Ishikawa (cell line): ENCODE data around the gene ENOX2.

Experiments
- CEBPB ChIP-seq: IDR thresholded peaks from 2 replicates; pipeline ENCODE4 v1.6.1; 2012
- EP300 ChIP-seq: IDR thresholded peaks from 2 replicates; pipeline ENCODE4 v1.6.1; 2012; ENCODE audit warnings: borderline replicate concordance
- RAD21 ChIP-seq: IDR thresholded peaks from 2 replicates; pipeline ENCODE4 v1.6.1; 2012; ENCODE audit warnings: low read depth
- TAF1 ChIP-seq: IDR thresholded peaks from 2 replicates; pipeline ENCODE4 v1.6.1; 2012; ENCODE audit warnings: low read depth, mild to moderate bottlenecking
- TCF12 ChIP-seq: IDR thresholded peaks from 2 replicates; pipeline ENCODE4 v1.6.1; 2012; ENCODE audit warnings: low read depth
- TEAD4 ChIP-seq: IDR thresholded peaks from 2 replicates; pipeline ENCODE4 v1.6.1; 2012
- YY1 ChIP-seq: IDR thresholded peaks from 2 replicates; pipeline ENCODE4 v1.6.1; 2012; ENCODE audit warnings: low read depth
- ZBTB7A ChIP-seq: IDR thresholded peaks from 2 replicates; pipeline ENCODE4 v1.6.1; 2012; ENCODE audit warnings: low read depth
- TF ChIP-seq, protein P1 (sequence below): IDR thresholded peaks from 2 replicates; pipeline ENCODE4 v1.6.1; 2012
- TF ChIP-seq, protein P2 (sequence below): IDR thresholded peaks from 2 replicates; pipeline ENCODE4 v1.6.1; 2012; ENCODE audit warnings: low read depth, mild to moderate bottlenecking

DNA sequence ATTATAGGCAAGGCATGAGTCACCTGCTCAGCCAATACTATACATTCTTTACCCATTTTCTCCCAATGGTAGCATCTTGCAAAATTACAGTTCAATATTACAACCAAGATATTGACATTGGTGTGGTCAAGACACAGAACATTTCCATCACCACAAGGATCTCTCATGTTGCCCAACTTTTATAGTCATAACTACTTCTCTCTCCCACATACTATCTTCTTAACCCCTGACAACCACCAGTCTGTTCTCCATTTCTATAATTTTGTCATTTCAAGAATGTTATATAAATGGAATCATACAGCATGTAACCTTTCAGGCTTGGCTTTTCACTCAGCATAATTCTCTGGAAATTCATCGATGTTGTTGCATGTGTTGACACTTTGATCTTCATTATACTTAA, 144.9 kb downstream of the ENOX2 start:
- TF ChIP-seq, protein P1, sequence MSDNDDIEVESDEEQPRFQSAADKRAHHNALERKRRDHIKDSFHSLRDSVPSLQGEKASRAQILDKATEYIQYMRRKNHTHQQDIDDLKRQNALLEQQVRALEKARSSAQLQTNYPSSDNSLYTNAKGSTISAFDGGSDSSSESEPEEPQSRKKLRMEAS, result no peak
- TF ChIP-seq EP300, result no peak
- no peak for TF ChIP-seq YY1
- no peak for TF ChIP-seq RAD21
- TF ChIP-seq, protein P2, sequence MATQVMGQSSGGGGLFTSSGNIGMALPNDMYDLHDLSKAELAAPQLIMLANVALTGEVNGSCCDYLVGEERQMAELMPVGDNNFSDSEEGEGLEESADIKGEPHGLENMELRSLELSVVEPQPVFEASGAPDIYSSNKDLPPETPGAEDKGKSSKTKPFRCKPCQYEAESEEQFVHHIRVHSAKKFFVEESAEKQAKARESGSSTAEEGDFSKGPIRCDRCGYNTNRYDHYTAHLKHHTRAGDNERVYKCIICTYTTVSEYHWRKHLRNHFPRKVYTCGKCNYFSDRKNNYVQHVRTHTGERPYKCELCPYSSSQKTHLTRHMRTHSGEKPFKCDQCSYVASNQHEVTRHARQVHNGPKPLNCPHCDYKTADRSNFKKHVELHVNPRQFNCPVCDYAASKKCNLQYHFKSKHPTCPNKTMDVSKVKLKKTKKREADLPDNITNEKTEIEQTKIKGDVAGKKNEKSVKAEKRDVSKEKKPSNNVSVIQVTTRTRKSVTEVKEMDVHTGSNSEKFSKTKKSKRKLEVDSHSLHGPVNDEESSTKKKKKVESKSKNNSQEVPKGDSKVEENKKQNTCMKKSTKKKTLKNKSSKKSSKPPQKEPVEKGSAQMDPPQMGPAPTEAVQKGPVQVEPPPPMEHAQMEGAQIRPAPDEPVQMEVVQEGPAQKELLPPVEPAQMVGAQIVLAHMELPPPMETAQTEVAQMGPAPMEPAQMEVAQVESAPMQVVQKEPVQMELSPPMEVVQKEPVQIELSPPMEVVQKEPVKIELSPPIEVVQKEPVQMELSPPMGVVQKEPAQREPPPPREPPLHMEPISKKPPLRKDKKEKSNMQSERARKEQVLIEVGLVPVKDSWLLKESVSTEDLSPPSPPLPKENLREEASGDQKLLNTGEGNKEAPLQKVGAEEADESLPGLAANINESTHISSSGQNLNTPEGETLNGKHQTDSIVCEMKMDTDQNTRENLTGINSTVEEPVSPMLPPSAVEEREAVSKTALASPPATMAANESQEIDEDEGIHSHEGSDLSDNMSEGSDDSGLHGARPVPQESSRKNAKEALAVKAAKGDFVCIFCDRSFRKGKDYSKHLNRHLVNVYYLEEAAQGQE, result no peak
- TF ChIP-seq TAF1, result no peak
- no peak for TF ChIP-seq CEBPB
- no peak for TF ChIP-seq TCF12
- TF ChIP-seq TEAD4, result no peak
- no peak for TF ChIP-seq ZBTB7A
